ENCODE measurements around the gene C22orf15.
"Not testable (repeated sequence)": the region's sequence is repeated elsewhere in the genome, so short reads cannot be mapped to it uniquely, and the experiment has no call there.

GRCh38 chr22:23728108-23728507 is 34.7 kb upstream of the C22orf15 start:
- TF ChIP-seq CTCF (conservative IDR thresholded peaks at IDR 0.05); EZH2 (IDR thresholded peaks at IDR 0.05; ENCODE audit: low read depth): not testable (repeated sequence)
